GM19438 (cell line): ENCODE results near the gene SLC25A34.
A peak's percentile ranks its signal among the peaks of the same experiment; 100 is the strongest.
"Not testable (repeated sequence)": the region's sequence is repeated elsewhere in the genome, so short reads cannot be mapped to it uniquely, and the experiment has no call there.

Source experiments
- ATAC-seq: cut with Tn5 transposase; IDR thresholded peaks from one replicate; pipeline ENCODE4 v1.9.1; 2021; ENCODE audit warnings: low read depth; ENCODE audit not compliant: unreplicated experiment

The SLC25A34 gene

GRCh38 chr1:15736038-15736891 lies at the start of gene SLC25A34:
SLC25A34 (plus strand) TSS chr1:15736258; CDS start chr1:15736486, 228 bp downstream.
- ATAC-seq, result no peak

GRCh38 chr1:15687446-15687845 lies 48.6 kb upstream of the SLC25A34 start:
- ATAC-seq, result no peak

GRCh38 chr1:15690317-15690716 lies 45.7 kb upstream of the SLC25A34 start:
- no peak for ATAC-seq

GRCh38 chr1:15691434-15692032 lies 44.5 kb upstream of the SLC25A34 start:
- ATAC-seq, result no peak

GRCh38 chr1:15692121-15692682 lies 43.9 kb upstream of the SLC25A34 start:
- no peak for ATAC-seq

GRCh38 chr1:15693371-15693770 lies 42.7 kb upstream of the SLC25A34 start:
- no peak for ATAC-seq

GRCh38 chr1:15696956-15697521 lies 39.0 kb upstream of the SLC25A34 start:
- ATAC-seq, result peak; percentile 86

- no peak for ATAC-seq
These were observed 37.9 kb upstream of the SLC25A34 start for GRCh38 chr1:15698201-15698600.

GRCh38 chr1:15699321-15699720 lies 36.7 kb upstream of the SLC25A34 start:
- not testable (repeated sequence) for ATAC-seq

GRCh38 chr1:15700508-15700907 lies 35.5 kb upstream of the SLC25A34 start:
- ATAC-seq, result no peak

- no peak for ATAC-seq
These were observed 34.3 kb upstream of the SLC25A34 start for GRCh38 chr1:15701784-15702183.

GRCh38 chr1:15702722-15703550 lies 33.1 kb upstream of the SLC25A34 start:
- no peak for ATAC-seq

GRCh38 chr1:15703562-15703961 lies 32.5 kb upstream of the SLC25A34 start:
- ATAC-seq, result no peak

- no peak for ATAC-seq
These were observed 31.4 kb upstream of the SLC25A34 start for GRCh38 chr1:15704526-15705183.

GRCh38 chr1:15705184-15705566 lies 30.9 kb upstream of the SLC25A34 start:
- ATAC-seq, result no peak

GRCh38 chr1:15706751-15707150 lies 29.3 kb upstream of the SLC25A34 start:
- no peak for ATAC-seq

- ATAC-seq, result no peak
These were observed 28.7 kb upstream of the SLC25A34 start for GRCh38 chr1:15707239-15707925.

- ATAC-seq, result no peak
These were observed 27.4 kb upstream of the SLC25A34 start for GRCh38 chr1:15708486-15709137.

- ATAC-seq, result no peak
These were observed 26.8 kb upstream of the SLC25A34 start for GRCh38 chr1:15709226-15709625.
